ENCODE measurements around the gene SEC61A1. TPM values are rescaled to one million over a fixed set of nuclear protein-coding genes. Genes with fewer than 3 reads are reported as not detected.

Gene SEC61A1
- total RNA-seq, 1 experiment from 2014 or later, result 189 TPM

- H3K79me2 ChIP-seq (ENCODE audit: low read depth), result peaks cover 1% of the 10 kb centered on the region; the same call in 1 of the 2 replicates
- no peak for TF ChIP-seq EZH2 (IDR thresholded peaks at IDR 0.05; ENCODE audit: low read depth)
- TF ChIP-seq CTCF (conservative IDR thresholded peaks at IDR 0.05), result no peak
- peaks cover 68% of the 10 kb centered on the region for H4K20me1 ChIP-seq (ENCODE audit: insufficient read depth)
- ChIA-PET CTCF (interaction anchor here (0.5 kb wide), 1 partner anchor 90 kb away, joined by 4 read pairs; no protein-coding TSS in a partner anchor), POLR2A (ENCODE audit: unreplicated experiment) (no interaction called here)
- intact Hi-C loops (cut with micrococcal nuclease; ENCODE audit: unreplicated experiment), result no loop called here
- no peaks in the 10 kb centered on the region for H3K9me3 ChIP-seq (ENCODE audit: insufficient read depth, low read depth)
- peaks cover 53% of the 10 kb centered on the region for H3F3A ChIP-seq (ENCODE audit: insufficient read depth, low read depth)
- H3K9me2 ChIP-seq (ENCODE audit: insufficient read depth), result no peaks in the 10 kb centered on the region
- no peak overlapping the region for H3K4me3 ChIP-seq
- no peak overlapping the region for H3K4me2 ChIP-seq
- no peaks in the 10 kb centered on the region for H3K27me3 ChIP-seq (ENCODE audit: insufficient read depth, low read depth)
- DNase-seq, result no peak
- peaks cover 69% of the 10 kb centered on the region for H3K36me3 ChIP-seq (ENCODE audit: low read depth)
- no peaks in the 10 kb centered on the region for H3K4me1 ChIP-seq (replicated peaks; ENCODE audit: insufficient read depth)
- no peak overlapping the region for H2AFZ ChIP-seq
- no TSS peak for BruUV-seq (replicated peaks)
- H3K27ac ChIP-seq, result no peak overlapping the region
Measured at GRCh38 chr3:128063865-128064264, 11.6 kb downstream of the SEC61A1 start.

GRCh38 chr3:128064962-128065361 is 12.7 kb downstream of the SEC61A1 start:
- Histone ChIP-seq H3K27me3 (ENCODE audit: insufficient read depth, low read depth) (no peaks in the 10 kb centered on the region), H3K4me2 (no peak overlapping the region), H3K36me3 (ENCODE audit: low read depth) (peaks cover 71% of the 10 kb centered on the region), H3F3A (ENCODE audit: insufficient read depth, low read depth) (peaks cover 52% of the 10 kb centered on the region), H3K9me3 (ENCODE audit: insufficient read depth, low read depth) (no peaks in the 10 kb centered on the region), H3K9me2 (ENCODE audit: insufficient read depth) (no peaks in the 10 kb centered on the region), H3K4me1 (replicated peaks; ENCODE audit: insufficient read depth) (no peaks in the 10 kb centered on the region), H4K20me1 (ENCODE audit: insufficient read depth) (peaks cover 74% of the 10 kb centered on the region), H3K4me3 (no peak overlapping the region), H3K27ac (no peak overlapping the region), H2AFZ (no peak overlapping the region), H3K79me2 (ENCODE audit: low read depth) (no peaks in the 10 kb centered on the region)
- DNase-seq, result no peak
- ChIA-PET CTCF (interaction anchor here (0.6 kb wide), 2 partner anchors 239 to 301 kb away, joined by 4 to 7 read pairs; no protein-coding TSS in a partner anchor), POLR2A (ENCODE audit: unreplicated experiment) (no interaction called here)
- intact Hi-C loops (cut with micrococcal nuclease; ENCODE audit: unreplicated experiment), result no loop called here
- no TSS peak for BruUV-seq (replicated peaks)
- TF ChIP-seq EZH2 (IDR thresholded peaks at IDR 0.05; ENCODE audit: low read depth) (no peak), CTCF (conservative IDR thresholded peaks at IDR 0.05) (no peak)

GRCh38 chr3:128066114-128066513 is 13.9 kb downstream of the SEC61A1 start:
- Histone ChIP-seq H3K79me2 (ENCODE audit: low read depth) (no peaks in the 10 kb centered on the region), H3K27me3 (ENCODE audit: insufficient read depth, low read depth) (no peaks in the 10 kb centered on the region), H3K4me3 (no peak overlapping the region), H3K4me1 (replicated peaks; ENCODE audit: insufficient read depth) (no peaks in the 10 kb centered on the region), H3K27ac (no peak overlapping the region), H3K4me2 (no peak overlapping the region), H3K36me3 (ENCODE audit: low read depth) (peaks cover 59% of the 10 kb centered on the region), H4K20me1 (ENCODE audit: insufficient read depth) (peaks cover 75% of the 10 kb centered on the region), H3K9me2 (ENCODE audit: insufficient read depth) (no peaks in the 10 kb centered on the region), H2AFZ (no peak overlapping the region), H3K9me3 (ENCODE audit: insufficient read depth, low read depth) (no peaks in the 10 kb centered on the region), H3F3A (ENCODE audit: insufficient read depth, low read depth) (peaks cover 46% of the 10 kb centered on the region)
- intact Hi-C loops (cut with micrococcal nuclease; ENCODE audit: unreplicated experiment), result no loop called here
- CTCF ChIA-PET, result interaction anchor here (0.5 kb wide), 1 partner anchor 63 kb away, joined by 3 read pairs; no protein-coding TSS in a partner anchor
- BruUV-seq (replicated peaks), result no TSS peak
- TF ChIP-seq EZH2 (IDR thresholded peaks at IDR 0.05; ENCODE audit: low read depth) (no peak), CTCF (conservative IDR thresholded peaks at IDR 0.05) (no peak)
- POLR2A ChIA-PET (ENCODE audit: unreplicated experiment), result no interaction called here
- no peak for DNase-seq
